ENCODE data around the gene POU2F3. TPM values are rescaled to one million over a fixed set of nuclear protein-coding genes. Genes with fewer than 3 reads are reported as not detected.
A peak's percentile ranks its signal among the peaks of the same experiment; 100 is the strongest.

The POU2F3 gene
- total and polyA plus RNA-seq, 2 of the 13 experiments (the other 11 are each of a cell fraction or from before 2014, with no cell fraction given), result not detected

DNA sequence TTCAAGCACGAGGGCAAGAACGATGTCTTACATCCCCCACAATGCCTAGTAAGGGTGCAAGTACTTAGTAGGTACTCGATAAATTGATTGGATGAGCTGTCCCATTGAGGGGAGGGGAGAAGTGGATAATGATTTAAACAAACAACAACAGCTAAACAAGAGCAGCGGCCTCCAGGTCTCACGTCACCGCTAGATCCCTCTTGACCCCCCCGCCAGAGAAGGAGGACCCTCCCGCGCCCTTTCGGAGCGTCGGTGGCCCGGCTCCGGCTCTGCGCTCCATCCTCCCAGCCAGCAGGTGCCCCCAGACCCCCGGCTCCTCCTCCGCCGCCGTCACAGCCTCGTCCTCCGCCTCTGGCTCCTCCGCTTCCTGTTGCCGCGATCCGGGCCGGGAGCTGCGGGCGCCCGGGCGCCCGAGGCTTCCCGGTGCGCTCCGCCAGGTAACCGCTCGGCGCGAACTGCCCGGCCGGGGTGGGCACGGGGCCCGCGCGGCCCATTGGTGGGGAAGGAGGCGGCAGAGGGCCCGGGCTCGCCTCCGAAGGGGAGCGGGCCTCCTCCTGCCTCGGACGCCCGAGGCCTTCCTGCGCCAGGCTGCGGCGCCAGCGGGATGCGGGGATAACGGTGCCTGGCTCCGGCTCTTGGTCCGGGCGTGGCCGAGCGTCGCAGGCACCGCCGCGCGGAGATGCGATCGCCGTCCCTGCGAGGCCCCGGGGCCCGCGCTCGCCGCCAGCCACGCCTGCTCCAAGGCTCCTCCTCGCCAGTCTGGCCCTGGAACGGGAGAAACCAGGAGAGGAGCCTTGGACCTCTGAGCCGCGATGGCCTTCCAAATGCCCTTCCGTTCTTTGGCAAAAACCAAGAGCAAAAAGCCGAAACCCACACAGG is 85.2 kb downstream of the POU2F3 start, which contains the start of gene TLCD5 (continued):
- TF ChIP-seq, protein P1, sequence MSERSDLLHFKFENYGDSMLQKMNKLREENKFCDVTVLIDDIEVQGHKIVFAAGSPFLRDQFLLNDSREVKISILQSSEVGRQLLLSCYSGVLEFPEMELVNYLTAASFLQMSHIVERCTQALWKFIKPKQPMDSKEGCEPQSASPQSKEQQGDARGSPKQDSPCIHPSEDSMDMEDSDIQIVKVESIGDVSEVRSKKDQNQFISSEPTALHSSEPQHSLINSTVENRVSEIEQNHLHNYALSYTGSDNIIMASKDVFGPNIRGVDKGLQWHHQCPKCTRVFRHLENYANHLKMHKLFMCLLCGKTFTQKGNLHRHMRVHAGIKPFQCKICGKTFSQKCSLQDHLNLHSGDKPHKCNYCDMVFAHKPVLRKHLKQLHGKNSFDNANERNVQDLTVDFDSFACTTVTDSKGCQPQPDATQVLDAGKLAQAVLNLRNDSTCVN (CRISPR knock-in tag; IDR thresholded peaks at IDR 0.05; ENCODE audit: borderline replicate concordance), result no peak
- TF ChIP-seq, protein P2, sequence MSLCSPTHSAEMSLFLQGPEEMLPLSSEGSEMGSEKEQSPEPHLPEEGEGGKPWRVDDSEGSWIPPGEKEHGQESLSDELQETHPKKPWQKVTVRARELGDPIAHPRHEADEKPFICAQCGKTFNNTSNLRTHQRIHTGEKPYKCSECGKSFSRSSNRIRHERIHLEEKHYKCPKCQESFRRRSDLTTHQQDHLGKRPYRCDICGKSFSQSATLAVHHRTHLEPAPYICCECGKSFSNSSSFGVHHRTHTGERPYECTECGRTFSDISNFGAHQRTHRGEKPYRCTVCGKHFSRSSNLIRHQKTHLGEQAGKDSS (CRISPR knock-in tag; IDR thresholded peaks at IDR 0.05; ENCODE audit: borderline replicate concordance, low read depth), result no peak; the same call in 1 of the 2 replicates
- TF ChIP-seq ZNF547 (CRISPR knock-in tag; IDR thresholded peaks at IDR 0.05), result peak; percentile 49; the same call in 1 of the 2 replicates
- no peak for TF ChIP-seq ZNF350 (CRISPR knock-in tag; IDR thresholded peaks at IDR 0.05; ENCODE audit: borderline replicate concordance, low read depth)
- TF ChIP-seq, protein P3, sequence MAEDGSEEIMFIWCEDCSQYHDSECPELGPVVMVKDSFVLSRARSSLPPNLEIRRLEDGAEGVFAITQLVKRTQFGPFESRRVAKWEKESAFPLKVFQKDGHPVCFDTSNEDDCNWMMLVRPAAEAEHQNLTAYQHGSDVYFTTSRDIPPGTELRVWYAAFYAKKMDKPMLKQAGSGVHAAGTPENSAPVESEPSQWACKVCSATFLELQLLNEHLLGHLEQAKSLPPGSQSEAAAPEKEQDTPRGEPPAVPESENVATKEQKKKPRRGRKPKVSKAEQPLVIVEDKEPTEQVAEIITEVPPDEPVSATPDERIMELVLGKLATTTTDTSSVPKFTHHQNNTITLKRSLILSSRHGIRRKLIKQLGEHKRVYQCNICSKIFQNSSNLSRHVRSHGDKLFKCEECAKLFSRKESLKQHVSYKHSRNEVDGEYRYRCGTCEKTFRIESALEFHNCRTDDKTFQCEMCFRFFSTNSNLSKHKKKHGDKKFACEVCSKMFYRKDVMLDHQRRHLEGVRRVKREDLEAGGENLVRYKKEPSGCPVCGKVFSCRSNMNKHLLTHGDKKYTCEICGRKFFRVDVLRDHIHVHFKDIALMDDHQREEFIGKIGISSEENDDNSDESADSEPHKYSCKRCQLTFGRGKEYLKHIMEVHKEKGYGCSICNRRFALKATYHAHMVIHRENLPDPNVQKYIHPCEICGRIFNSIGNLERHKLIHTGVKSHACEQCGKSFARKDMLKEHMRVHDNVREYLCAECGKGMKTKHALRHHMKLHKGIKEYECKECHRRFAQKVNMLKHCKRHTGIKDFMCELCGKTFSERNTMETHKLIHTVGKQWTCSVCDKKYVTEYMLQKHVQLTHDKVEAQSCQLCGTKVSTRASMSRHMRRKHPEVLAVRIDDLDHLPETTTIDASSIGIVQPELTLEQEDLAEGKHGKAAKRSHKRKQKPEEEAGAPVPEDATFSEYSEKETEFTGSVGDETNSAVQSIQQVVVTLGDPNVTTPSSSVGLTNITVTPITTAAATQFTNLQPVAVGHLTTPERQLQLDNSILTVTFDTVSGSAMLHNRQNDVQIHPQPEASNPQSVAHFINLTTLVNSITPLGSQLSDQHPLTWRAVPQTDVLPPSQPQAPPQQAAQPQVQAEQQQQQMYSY (CRISPR knock-in tag; IDR thresholded peaks at IDR 0.05), result peak; percentile 96
- TF ChIP-seq, protein P4, sequence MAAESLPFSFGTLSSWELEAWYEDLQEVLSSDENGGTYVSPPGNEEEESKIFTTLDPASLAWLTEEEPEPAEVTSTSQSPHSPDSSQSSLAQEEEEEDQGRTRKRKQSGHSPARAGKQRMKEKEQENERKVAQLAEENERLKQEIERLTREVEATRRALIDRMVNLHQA (CRISPR knock-in tag; IDR thresholded peaks at IDR 0.05), result no peak
- TF ChIP-seq SRY (CRISPR knock-in tag; IDR thresholded peaks at IDR 0.05), result peak; percentile 57; the same call in 1 of the 2 replicates
- TF ChIP-seq ZSCAN30 (CRISPR knock-in tag; IDR thresholded peaks at IDR 0.05), result no peak
- no peak for TF ChIP-seq FOXO1 (CRISPR knock-in tag; IDR thresholded peaks at IDR 0.05)
- TF ChIP-seq HHEX (CRISPR knock-in tag; IDR thresholded peaks at IDR 0.05), result no peak
- TF ChIP-seq KLF16 (CRISPR knock-in tag; IDR thresholded peaks at IDR 0.05), result no peak; a peak in 1 of 4 replicates
- TF ChIP-seq PHB2 (IDR thresholded peaks at IDR 0.05; ENCODE audit: partially characterized antibody), result no peak
- no peak for TF ChIP-seq ZNF839 (CRISPR knock-in tag; IDR thresholded peaks at IDR 0.05; ENCODE audit: borderline replicate concordance)
- TF ChIP-seq, protein P5, sequence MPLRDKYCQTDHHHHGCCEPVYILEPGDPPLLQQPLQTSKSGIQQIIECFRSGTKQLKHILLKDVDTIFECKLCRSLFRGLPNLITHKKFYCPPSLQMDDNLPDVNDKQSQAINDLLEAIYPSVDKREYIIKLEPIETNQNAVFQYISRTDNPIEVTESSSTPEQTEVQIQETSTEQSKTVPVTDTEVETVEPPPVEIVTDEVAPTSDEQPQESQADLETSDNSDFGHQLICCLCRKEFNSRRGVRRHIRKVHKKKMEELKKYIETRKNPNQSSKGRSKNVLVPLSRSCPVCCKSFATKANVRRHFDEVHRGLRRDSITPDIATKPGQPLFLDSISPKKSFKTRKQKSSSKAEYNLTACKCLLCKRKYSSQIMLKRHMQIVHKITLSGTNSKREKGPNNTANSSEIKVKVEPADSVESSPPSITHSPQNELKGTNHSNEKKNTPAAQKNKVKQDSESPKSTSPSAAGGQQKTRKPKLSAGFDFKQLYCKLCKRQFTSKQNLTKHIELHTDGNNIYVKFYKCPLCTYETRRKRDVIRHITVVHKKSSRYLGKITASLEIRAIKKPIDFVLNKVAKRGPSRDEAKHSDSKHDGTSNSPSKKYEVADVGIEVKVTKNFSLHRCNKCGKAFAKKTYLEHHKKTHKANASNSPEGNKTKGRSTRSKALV (CRISPR knock-in tag; IDR thresholded peaks at IDR 0.05), result peak; percentile 81; the same call in 1 of the 2 replicates
- no peak for TF ChIP-seq SP5 (CRISPR knock-in tag; IDR thresholded peaks at IDR 0.05; ENCODE audit: borderline replicate concordance, low read depth)
- no peak for TF ChIP-seq NFYB (CRISPR knock-in tag; IDR thresholded peaks at IDR 0.05)
- no peak for TF ChIP-seq ZNF598 (CRISPR knock-in tag; IDR thresholded peaks at IDR 0.05; ENCODE audit: borderline replicate concordance)
- TF ChIP-seq NFE2L1 (CRISPR knock-in tag; IDR thresholded peaks at IDR 0.05; ENCODE audit: borderline replicate concordance), result no peak
- TF ChIP-seq SMAD9 (CRISPR knock-in tag; IDR thresholded peaks at IDR 0.05), result no peak
- TF ChIP-seq ONECUT2 (CRISPR knock-in tag; IDR thresholded peaks at IDR 0.05), result no peak
- no peak for TF ChIP-seq ZNF644 (CRISPR knock-in tag; IDR thresholded peaks at IDR 0.05; ENCODE audit: low read depth)
- TF ChIP-seq ZNF24 (IDR thresholded peaks at IDR 0.05), result no peak
